ENCODE measurements around the gene GRK1. TPM values are rescaled to one million over a fixed set of nuclear protein-coding genes. Genes with fewer than 3 reads are reported as not detected.

The GRK1 gene
- total RNA-seq, 1 donor from 2014 or later = not detected

GRCh38 chr13:113671066-113672001 lies 4.3 kb downstream of the GRK1 start:
- no peak for DNase-seq (ENCODE audit: low read depth)

GRCh38 chr13:113672002-113672651 lies 5.1 kb downstream of the GRK1 start:
- Histone ChIP-seq H3K36me3 (ENCODE audit: control insufficient read depth, insufficient read depth, low read length) (no peaks in the 10 kb centered on the region), H3K27me3 (ENCODE audit: control insufficient read depth, insufficient read depth, low read length) (peaks cover 5% of the 10 kb centered on the region), H3K4me3 (ENCODE audit: low read depth, low read length) (no peak overlapping the region)
- DNase-seq (ENCODE audit: low read depth) = no peak
- TF ChIP-seq, protein P1, sequence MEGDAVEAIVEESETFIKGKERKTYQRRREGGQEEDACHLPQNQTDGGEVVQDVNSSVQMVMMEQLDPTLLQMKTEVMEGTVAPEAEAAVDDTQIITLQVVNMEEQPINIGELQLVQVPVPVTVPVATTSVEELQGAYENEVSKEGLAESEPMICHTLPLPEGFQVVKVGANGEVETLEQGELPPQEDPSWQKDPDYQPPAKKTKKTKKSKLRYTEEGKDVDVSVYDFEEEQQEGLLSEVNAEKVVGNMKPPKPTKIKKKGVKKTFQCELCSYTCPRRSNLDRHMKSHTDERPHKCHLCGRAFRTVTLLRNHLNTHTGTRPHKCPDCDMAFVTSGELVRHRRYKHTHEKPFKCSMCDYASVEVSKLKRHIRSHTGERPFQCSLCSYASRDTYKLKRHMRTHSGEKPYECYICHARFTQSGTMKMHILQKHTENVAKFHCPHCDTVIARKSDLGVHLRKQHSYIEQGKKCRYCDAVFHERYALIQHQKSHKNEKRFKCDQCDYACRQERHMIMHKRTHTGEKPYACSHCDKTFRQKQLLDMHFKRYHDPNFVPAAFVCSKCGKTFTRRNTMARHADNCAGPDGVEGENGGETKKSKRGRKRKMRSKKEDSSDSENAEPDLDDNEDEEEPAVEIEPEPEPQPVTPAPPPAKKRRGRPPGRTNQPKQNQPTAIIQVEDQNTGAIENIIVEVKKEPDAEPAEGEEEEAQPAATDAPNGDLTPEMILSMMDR (IDR thresholded peaks at IDR 0.05; ENCODE audit: insufficient read depth, low read length, poor library complexity, severe bottlenecking) = no peak

More at GRCh38 chr13:113671066-113672001, 4.3 kb downstream of the GRK1 start:
- Histone ChIP-seq H3K4me3 (ENCODE audit: low read depth, low read length) (no peak overlapping the region), H3K36me3 (ENCODE audit: control insufficient read depth, insufficient read depth, low read length) (no peaks in the 10 kb centered on the region), H3K27me3 (ENCODE audit: control insufficient read depth, insufficient read depth, low read length) (peaks cover 5% of the 10 kb centered on the region)
- TF ChIP-seq, protein P1 (IDR thresholded peaks at IDR 0.05; ENCODE audit: insufficient read depth, low read length, poor library complexity, severe bottlenecking) = no peak

DNA sequence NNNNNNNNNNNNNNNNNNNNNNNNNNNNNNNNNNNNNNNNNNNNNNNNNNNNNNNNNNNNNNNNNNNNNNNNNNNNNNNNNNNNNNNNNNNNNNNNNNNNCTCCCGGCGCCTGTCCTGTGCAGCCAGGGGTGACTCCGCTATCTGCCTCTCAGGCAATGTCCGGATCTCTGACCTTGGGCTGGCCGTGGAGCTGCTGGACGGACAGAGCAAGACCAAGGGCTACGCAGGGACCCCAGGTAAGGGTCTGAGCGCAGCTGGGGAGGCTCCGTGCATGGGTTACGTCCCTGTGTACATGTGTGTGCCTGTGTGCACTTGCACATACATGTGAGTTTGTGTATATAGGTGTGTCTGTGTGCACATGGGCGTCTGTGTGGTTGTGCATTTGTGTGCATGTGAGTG lies 55.9 kb downstream of the GRK1 start:
- Histone ChIP-seq H3K4me3 (ENCODE audit: low read depth, low read length) (no peak overlapping the region), H3K36me3 (ENCODE audit: control insufficient read depth, insufficient read depth, low read length) (no peaks in the 10 kb centered on the region), H3K27me3 (ENCODE audit: control insufficient read depth, insufficient read depth, low read length) (no peaks in the 10 kb centered on the region)
- DNase-seq (ENCODE audit: low read depth) = no peak
- TF ChIP-seq, protein P1 (IDR thresholded peaks at IDR 0.05; ENCODE audit: insufficient read depth, low read length, poor library complexity, severe bottlenecking) = no peak

GRCh38 chr13:113723410-113724015 lies 56.5 kb downstream of the GRK1 start:
- TF ChIP-seq, protein P1 (IDR thresholded peaks at IDR 0.05; ENCODE audit: insufficient read depth, low read length, poor library complexity, severe bottlenecking) = no peak
- H3K27me3 ChIP-seq (ENCODE audit: control insufficient read depth, insufficient read depth, low read length) = peaks cover 4% of the 10 kb centered on the region
- H3K36me3 ChIP-seq (ENCODE audit: control insufficient read depth, insufficient read depth, low read length) = no peaks in the 10 kb centered on the region
- no peak overlapping the region for H3K4me3 ChIP-seq (ENCODE audit: low read depth, low read length)
- no peak for DNase-seq (ENCODE audit: low read depth)

DNA sequence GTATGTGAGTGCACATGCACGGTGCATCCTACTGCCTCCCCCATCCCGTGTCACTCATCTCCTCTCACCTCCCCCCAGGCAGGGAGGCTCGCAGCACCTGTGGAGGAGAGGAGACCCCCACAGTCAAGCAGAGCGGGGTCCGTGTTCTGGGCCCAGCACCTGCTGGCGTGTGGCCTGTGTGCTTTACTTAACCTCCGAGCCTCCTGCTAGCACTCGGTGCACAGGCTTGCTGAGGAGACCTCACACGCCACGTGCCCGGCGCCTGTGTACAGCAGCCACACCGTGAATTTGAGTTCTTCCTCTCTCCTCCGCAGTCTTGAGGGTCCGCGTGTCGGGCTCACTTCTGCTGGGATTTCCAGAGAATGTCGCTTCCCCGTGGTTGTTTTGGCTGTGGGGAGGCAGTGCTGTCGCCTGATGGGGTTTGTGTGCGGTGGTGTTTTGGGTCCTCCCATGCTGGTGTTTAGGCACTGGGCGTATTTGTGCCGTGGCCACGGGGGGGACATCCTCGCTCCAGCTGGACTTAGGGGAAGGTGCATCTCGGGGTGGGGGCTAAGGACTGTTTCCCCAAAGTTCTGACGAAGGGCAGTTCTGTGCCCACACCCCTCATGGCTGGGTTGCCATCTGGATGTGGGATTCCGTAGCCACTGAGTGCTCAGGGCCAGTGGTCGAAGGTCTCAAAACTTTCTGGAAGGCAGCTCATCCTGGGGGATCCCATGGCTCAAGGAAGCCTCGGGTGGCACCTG lies 57.2 kb downstream of the GRK1 start:
- Histone ChIP-seq H3K27me3 (ENCODE audit: control insufficient read depth, insufficient read depth, low read length) (peaks cover 10% of the 10 kb centered on the region), H3K36me3 (ENCODE audit: control insufficient read depth, insufficient read depth, low read length) (no peaks in the 10 kb centered on the region), H3K4me3 (ENCODE audit: low read depth, low read length) (no peak overlapping the region)
- TF ChIP-seq, protein P1 (IDR thresholded peaks at IDR 0.05; ENCODE audit: insufficient read depth, low read length, poor library complexity, severe bottlenecking) = no peak
- DNase-seq (ENCODE audit: low read depth) = no peak

Measured in kidney epithelial cell (primary cell).